Kidney tubule cell (primary cell): ENCODE data around the gene PDE8A.

ENCODE experiments used
- DNase-seq: peaks from one replicate; pipeline ENCODE4 v3.0.0-alpha.2; 2018; ENCODE audit warnings: low spot score

Gene PDE8A

DNA sequence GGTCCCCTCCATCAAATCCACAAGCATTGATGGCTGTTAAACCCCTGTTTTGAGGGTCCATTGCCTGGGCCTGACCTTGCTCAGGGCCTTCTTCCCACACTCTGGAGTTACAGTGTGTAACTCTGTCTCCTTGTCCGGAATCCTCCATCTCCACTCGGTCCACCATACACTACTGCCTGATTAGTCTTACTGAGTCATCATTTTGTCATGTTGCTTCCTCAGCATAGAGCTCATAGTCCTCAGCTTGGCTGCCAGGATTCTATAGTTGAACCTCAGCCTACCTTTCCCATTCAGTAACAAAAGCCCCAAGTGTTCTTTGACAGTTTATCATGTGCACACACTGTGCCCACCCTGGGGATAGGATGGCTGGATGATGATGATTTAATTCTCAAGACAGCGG is 113.0 kb downstream of the PDE8A start:
- DNase-seq = peak; percentile 35

DNA sequence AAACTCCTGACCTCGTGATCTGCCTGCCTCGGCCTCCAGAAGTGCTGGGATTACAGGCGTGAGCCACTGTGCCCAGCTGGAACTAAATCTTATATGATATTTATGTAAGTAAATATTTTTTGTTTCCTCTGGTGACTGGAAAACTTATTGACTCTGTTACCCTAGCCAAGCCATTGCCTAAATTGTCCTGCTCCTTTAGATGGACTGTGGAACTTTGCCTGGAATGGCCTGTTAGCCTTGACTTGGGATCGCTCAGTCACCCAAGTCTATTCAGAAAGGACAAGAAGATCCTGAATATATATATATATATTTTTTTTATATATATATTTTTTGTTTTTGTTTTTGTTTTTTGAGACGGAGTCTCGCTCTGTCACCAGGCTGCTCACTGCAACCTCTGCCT is 113.9 kb downstream of the PDE8A start:
- no peak for DNase-seq

DNA sequence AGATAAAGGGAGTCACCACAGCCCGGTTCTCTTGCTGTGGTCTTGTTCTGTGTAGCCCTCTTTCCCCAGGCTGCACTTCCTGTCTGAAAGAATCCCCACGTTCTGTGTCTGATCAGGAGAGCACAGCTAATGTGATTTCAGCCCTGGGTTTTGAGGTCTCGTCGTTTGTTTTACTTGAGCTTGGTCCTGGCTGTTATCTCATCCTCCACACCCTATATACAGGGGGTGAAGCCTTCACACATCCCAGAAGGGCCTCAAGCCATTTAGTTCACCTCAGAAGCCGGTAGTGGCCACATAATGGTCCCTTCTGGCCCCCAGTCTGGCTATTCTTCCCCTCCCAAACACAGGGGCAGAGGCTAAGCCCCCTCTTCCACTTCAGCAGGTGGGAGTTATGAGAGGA is 115.6 kb downstream of the PDE8A start:
- DNase-seq = no peak

DNA sequence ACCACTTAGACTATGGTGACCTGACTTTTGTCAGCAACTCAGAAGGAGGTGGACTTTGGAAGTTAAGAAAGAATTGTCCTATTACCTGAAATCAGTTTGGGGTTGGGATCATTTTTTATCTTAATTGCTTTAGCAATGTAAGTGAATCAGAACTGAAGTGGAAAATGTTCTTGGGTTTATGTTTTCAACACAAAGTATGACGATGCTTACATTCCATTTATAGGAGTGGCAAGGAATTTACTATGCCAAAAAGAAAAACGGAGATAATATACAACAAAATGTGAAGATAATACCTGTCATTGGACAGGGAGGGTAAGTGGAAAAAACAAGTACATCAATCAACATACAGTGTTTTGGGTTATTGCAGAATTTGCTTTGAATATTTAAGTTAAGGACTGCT is 116.1 kb downstream of the PDE8A start:
- no peak for DNase-seq

DNA sequence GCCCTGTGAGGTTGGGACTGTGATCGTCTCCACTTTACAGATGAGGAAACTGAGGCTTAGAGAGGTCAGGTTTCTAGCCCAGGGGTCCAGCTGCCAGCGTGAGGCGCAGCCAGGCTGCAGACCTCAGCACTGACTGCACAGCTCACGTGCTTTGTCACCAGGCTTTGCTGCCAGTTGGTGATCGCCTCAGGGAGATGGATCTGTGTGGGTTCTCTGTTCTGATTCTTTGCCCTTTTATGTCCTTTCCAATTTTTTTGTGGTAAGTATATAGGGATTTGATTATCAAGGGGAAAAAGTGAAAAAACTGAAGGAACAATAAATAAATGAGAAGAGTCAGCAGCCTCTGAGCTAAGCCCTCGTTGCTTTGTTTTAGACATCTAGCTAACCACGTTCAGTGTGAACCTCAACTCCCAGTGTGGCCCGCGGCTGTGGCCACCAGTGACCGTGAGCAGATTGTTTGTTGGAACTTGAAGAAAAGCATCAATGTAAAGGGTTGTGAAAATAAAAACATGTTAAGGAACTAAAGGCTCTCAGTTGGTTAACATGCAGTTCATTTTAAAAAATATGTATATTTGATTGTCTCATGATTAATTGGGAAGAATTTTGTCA is 117.6 kb downstream of the PDE8A start:
- DNase-seq = no peak

DNA sequence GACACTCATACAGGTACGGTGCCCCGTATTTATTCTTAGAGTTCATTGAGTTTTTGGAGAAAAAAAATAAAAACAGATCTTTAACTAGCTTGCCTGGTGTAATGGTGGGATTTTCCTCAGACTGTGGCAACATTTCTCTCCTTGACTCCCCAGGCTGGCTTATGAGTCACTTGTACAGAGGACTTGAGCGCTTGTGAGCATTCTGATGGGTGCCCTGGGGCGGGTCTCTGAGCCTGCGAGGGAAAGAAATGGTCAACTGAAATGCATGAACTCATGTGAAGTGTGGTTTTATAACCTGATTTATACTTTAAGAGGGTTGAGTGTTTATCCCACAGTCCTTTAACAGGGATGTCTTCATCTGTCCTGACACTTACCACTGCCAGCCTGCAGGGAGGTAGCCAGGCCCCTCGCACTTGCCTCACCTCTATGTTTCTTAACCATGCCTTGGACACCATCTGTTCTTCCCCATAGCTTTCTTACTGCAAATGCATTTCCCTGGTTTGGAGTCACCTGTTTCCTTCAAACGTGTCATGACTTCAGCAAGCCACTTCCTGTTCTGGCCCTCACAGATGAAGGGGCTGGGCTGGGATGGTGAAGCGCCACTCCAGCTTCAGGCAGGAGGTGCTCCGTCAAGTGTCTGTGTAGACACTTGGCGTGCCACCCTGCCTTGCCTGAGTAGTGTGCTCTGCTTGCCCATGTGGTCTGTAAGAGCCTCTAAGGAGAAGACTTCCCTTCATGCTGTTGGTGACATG is 118.7 kb downstream of the PDE8A start:
- DNase-seq = peak; percentile 10

DNA sequence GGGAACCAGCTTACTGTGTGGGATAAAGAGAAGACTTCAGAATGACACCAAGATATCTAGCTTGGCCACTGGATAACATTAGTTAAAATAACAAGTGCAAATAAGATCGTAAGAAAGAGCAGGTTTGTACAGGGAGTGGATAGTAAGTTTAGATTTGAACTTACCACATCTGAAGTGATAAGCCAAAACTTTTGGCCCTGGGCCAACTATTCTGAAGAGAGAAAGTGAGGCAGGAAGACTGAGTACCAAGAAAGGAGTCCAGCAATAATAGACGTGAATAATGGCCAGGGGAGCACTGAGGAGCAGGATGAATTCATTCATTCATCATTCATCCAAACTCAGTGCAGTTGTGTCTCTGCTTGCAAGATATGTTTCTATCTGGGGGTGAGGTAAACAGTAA is 122.9 kb downstream of the PDE8A start:
- no peak for DNase-seq

DNA sequence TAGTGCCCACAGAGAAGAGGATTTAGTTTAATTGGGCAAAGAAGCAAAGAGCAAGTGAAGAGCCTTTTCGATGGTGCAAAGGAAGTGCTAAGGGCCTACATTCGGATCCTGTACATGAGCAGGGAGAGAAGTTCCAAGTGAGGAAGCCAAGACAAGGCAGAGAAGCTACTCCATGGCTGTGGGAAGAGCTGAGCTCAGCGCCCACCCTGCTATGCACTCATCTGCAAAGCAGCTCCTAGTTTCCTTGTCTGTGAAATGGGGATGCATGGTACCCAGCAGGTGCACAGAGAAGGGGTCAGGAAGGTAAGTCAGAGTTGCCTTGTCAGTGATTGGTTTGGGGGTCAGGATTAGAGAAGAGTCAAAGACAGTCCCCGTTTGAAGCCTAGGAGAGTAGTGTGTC is 126.5 kb downstream of the PDE8A start:
- DNase-seq = no peak

DNA sequence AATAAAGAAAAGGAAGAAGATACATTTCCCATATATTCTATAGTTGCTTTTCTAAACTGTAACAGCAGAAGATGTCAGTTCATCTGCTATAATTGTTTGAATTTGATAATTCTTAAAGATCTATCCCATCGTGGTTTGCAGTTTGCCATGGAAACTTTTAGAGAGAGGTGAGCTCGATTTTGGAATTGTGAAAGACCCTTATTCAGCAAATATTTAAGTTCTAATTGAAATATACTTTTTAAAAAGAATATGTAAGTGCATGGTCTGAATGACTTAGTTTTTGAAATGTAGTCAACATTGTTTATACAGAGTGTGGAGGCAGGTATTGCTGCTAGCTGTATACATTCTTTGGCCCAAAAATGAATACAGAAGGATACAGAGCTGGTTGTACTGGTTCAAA is 127.7 kb downstream of the PDE8A start:
- DNase-seq = no peak

DNA sequence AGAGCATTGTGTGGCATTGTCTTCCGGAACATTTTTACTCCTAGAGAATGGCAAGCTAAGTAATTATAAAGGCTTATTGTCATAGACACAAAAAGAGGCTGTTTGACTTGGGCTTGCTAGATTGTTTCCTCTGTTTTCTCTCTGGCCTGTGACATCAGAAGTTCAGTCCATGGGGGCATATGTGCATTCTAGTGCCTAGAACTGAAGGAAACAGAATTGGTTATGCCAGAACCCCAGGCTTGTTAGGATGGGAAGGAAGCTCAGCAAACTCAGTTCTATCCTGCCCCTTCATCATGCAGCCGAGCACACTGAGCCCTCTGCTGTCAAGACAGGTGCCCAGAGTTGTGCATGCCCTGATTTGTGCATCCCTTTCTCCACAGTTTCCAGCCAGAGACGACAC is 131.3 kb downstream of the PDE8A start:
- no peak for DNase-seq

DNA sequence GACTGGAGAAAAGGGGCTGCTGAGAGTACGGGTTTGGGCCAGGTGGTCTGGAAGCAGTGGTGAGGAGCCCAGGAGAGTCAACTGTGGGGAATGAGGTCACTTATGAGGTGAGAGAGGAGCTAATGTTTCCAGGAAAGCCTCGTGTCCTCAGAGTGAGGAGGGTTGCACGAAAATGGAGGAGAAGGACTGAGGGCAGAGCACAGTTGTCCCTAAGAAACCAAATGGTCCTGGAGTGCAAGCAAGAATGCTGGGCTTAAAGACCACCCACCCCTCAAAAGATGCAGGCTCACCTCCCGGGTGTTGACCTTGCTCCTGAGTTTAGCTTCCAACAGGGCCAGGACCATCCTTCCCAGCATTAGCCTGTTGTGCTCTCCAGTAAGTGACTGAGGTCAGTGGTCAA is 133.2 kb downstream of the PDE8A start:
- DNase-seq = no peak

DNA sequence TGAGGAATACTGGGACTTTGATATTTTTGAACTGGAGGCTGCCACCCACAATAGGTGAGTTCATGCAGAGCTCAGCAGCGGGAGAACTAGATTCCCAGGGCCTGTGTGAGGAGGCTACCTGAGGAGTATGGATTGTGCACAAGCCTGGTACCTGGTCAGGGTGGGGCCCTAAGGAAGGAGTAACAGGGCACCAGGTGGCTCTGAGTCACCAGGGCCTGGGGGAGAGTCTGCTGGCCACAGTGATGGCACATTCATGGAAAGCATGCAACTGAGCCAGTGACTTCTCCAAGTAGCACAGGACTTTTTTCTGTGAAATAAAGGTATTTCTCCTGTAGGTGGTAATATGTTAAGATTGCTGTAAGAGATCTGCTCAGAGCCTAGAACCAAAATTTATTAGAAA is 134.4 kb downstream of the PDE8A start:
- peak; percentile 47 for DNase-seq

DNA sequence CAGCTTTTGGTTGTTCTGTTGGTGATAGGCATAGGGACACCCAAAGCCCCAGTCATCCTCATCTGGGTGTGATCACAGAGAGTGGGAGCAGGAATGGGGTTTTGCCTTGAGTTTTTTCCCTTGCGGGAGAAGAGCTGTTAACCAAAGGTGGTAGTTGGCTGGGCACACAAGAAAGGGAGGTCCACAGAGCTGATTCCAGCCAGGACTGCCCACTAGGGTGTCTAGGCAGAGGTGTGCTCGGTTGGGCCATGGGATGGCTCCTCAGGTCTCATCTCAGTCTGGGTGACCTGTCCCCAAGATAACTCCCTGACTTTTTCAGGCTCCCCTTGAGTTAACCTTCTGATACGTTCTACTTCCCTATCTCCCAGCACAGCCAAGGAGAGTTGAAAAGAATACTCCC is 134.8 kb downstream of the PDE8A start:
- no peak for DNase-seq

DNA sequence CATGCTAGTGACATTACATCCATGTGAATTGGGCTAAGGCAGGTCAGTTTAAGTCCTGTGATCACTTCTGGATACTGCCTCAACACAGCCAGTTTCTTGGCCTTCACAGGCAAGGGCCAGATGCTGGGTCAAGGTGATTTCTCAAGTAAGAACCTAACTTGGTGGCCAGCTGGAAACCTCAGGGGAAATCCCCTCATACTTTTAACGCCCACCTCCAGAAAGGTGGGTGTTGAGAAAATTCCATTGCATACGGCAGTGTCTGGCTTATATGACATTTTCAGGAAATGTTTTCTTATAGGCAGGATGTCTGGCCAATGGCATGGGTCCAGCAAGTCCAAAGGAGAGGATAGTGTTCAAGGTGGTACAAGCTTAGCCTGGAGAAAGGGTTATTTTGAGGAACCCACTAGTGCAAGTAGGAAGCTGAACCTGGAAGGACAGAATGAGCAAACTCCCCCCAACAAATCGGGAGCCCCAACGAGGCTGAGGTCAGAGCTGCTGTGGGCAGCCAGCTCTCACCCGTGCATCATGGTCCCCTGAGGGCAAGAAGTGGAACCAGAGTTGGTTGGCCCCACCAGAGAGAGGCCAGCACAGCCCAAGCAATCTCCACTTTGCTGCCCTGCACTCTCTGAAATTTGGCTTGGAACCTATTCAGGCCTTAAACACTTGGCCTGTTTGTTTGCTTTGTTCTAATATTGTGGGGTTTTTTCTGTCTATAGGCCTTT is 135.4 kb downstream of the PDE8A start:
- peak; percentile 9 for DNase-seq

DNA sequence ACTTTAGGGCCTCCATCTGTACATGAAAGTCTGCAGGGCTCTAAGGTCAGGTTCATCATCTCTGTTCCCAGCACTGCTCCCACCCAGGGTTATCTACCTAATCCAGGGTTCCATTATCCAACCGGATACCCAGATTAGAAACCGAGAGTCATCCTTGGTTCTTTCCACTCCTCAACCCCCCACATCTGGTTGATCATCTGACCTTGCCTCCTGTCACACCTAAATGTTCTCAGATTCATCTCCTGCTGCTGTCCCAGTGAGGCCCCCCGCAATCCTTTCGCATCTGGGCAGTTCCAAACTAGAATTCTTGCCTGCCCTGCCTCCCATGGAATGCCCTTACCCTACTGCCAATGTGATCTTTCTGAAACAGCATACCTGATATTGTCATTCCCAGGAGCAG is 136.5 kb downstream of the PDE8A start:
- DNase-seq = no peak

DNA sequence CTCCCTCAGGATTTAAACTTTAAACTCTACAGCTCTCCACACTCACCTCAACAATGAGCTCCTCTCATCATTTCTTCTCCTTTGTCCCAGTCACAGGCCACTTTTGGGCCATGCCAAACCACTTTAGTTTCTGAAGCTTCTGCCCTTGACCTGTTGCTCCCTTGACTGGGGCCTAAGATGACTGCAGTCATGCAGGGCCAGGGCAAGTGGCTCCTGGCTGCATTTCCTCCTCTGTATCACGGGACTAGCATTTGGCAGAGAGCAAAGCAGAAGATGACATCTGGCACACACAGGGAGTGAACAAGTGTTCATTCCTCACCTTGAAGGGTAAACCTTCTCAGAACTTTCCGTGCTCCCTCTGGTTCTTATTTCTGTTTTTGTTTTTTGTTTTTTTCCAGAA is 136.9 kb downstream of the PDE8A start:
- DNase-seq = no peak

DNA sequence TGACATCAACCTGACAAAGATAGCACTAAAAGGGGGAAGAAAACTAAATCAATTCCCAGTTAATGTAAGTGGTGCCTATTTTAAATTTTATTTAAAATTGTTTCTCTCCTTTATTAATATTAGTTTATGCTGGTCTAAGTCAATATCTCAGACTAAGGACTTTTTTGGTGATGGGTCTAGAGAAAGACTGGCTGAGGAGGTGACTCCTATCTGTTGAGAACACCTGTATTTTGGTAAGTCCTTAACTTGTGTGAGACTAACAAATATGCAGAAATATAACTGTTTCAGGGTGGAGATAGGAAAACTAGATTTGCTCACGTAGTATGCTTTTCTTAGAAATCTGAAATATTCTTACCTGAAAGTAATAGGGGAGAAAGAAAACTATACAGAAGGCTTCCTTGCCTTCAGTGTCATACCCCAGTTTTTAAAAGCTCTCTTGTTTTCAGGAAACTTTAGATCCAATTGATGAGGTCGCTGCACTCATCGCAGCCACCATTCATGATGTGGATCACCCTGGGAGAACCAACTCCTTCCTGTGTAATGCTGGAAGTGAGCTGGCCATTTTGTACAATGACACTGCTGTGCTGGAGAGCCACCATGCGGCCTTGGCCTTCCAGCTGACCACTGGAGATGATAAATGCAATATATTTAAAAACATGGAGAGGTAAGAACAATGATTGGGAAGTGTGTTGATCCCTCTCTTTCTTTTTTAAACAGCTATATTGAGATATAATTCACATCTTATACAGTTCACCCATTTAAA is 138.9 kb downstream of the PDE8A start:
- no peak for DNase-seq

DNA sequence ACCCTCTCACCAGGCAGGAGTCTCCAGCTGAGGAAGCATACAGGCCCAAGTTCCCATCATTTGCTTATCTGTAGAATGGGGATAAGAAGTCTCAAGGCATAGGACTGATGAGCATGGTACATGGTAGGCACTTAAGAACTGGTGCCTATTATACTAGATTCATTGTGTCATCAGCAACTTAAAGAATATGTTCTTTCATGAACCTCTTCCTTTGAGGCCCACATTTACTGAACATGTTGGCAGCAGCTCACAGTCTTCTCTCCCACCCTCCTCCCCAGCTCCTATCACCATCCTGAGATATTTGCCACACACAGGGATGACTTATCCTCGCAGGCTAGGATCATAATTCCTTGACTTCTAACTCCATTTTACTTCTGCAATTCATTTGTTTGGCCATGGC is 142.5 kb downstream of the PDE8A start:
- DNase-seq = no peak

DNA sequence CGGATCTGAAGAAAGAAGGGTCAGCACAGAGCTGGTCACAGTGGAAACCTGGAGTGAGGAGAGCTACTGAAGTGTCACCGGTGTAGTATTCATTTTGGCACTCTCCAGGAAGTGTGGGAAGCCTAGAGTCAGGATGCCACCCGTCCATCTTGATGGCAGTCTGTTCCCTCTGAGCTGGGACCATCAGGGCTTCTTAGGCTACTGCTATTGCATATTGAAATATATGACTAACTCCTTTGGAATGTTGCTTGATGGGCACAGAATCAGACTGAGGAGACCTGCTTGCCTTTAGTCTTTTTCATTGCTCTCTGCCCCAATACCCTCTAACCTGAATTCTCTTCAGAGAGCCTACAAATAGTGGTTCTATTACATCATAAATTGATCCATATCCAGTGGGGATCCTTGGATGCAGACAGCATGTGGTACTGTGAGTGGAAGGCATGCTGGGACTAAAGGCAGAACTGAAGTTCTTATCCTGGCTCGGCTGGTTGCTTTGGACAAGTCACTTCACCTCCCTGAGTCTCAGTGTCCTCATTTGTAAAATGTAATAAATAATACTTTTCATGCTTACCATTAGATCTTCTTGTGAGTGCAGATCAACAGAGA is 143.5 kb downstream of the PDE8A start:
- peak; percentile 65 for DNase-seq

DNA sequence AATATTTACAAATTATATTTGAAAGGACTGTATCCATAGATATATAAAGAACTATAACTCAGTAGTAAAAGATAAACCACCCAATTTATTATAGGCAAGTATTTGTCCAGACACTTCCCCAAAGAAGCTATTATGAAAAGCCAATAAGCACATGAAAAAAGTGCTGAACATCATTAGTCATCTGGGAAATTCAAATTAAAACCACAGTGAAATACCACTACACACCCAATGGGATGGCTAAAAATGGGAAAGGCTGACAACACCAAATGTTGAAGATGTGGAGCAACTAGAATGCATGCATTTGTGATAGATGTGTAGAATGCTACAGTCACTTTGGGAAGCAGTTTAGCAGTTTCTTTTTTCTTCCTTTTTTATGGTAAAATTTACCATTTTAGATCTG is 147.0 kb downstream of the PDE8A start:
- DNase-seq = no peak

DNA sequence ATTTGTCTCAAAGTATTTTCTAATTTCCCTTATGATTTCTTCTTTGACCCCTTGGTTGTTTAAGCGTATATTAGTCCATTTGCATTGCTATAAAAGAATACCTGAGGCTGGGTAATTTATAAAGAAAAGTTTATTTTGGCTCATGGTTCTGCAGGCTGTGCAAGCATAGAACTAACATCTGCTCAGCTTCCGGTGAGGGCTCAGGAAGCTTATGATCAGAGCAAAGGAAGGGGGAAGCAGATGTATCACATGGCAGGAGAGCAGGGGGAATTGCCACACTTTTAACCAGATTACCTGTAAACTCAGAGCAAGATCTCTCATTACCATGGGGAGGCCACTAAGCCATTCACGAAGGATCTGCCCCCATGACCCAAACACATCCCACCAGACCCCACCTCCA is 148.2 kb downstream of the PDE8A start:
- no peak for DNase-seq

DNA sequence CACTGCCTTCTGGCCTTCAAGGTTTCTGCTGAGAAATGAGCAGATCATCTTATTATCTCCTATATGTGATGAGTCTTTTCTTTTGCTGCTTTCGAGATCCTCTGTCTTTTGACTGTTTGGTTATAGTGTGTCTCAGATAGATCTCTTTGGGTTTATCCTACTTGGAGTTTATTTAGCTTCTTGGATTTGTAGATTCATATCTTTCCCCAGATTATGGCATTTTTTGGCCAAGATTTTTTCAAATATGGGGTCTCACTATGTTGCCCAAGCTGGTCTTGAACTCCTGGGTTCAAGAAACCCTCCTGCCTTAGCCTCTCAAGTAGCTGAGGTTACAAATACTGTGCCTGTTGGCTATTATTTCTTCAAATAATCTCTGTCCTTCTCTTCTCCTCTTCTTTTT is 150.3 kb downstream of the PDE8A start:
- DNase-seq = no peak
